ENCODE measurements around the gene PLCB3.

- no peak for TF ChIP-seq CTCF (IDR thresholded peaks at IDR 0.05)
- TF ChIP-seq POLR2A (IDR thresholded peaks at IDR 0.05) = no peak
- no peak for TF ChIP-seq POLR2AphosphoS5 (IDR thresholded peaks at IDR 0.05)
These were observed 4.1 kb downstream of the PLCB3 start for GRCh38 chr11:64255135-64256128.

Measured in suprapubic skin (tissue), 4 donors.